GM21360 (cell line): Measurements from ENCODE around the gene UVRAG.
"Not testable (repeated sequence)": the region's sequence is repeated elsewhere in the genome, so short reads cannot be mapped to it uniquely, and the experiment has no call there.

Experiments used
- ATAC-seq: cut with Tn5 transposase; IDR thresholded peaks from one replicate; pipeline ENCODE4 v1.9.1; 2021; ENCODE audit warnings: mild to moderate bottlenecking, moderate library complexity; ENCODE audit not compliant: unreplicated experiment

UVRAG gene

DNA sequence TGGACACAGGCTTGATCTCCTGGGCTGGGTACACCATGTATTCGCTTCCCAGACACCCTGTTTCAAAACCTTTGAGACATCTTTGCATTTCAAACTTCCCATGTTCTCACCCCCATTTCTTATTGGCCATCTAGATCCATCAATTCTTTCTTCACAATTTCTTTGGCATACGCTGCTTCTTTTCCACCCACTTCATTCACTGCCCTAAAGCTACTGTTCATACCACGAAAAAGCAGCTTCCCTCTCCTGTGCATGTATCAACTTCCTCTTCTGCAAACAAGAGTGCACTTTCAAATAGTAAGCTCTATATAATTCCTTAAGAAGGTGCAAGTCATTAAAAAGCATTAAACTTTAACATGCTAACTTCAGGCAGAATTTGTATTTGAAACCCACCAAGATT, 21.4 kb downstream of the UVRAG start:
- ATAC-seq: no peak

DNA sequence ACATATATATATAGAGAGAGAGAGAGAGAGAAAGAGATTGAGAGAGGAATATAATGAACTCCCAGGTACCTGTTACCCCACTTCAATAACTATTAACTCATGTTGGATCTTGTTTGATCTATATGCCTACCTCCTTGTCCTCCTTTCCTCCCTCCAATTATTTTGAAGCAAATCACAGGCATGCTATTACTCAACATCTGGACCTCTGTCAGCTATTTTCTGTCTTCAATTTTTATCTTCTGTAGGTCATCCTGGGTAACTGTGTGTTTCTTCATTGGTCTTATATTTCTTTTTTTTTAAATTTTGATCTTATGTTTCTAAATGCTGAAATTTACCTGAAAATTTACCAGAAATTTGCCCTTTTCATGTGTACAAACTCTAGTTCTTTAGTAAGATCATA, 24.8 kb downstream of the UVRAG start:
- ATAC-seq: no peak

DNA sequence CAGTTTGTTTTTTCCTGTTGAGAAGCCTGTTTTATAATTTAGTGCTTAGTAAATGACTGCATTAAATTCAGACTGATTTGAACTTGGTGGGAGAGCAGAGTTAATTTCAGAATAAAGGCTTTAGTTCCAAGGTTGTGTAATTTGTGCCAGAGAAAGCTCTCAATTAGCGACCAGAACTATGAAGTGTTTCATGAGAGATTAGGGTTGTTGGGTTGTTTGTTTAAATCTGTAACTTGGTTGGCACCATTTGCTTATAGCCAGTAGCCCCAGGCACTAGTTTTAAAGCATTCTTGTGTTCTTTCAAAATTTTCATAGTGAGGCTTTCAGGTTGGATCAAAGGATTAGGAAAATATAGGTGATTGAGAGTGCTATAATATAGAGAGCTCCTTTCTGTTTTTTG, 25.5 kb downstream of the UVRAG start:
- no peak for ATAC-seq

DNA sequence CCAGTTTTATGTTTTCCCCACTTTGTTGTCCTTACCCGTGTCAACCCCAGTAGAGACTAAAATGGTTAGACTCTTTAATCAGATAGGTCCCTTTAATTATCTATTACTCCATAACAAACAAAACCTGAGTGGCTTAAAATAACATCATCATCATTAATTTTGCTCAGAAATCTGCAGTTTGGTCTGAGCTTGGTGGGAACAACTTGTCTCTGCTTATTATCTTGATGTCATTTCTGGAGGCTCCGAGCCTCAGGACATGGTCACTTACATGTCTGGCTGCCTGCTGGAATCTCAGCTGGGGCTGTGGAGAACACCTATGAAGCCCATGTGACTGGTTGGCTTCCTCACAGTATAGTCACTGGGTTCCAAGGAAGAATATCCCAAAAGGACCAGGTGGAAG, 26.7 kb downstream of the UVRAG start:
- ATAC-seq: no peak

DNA sequence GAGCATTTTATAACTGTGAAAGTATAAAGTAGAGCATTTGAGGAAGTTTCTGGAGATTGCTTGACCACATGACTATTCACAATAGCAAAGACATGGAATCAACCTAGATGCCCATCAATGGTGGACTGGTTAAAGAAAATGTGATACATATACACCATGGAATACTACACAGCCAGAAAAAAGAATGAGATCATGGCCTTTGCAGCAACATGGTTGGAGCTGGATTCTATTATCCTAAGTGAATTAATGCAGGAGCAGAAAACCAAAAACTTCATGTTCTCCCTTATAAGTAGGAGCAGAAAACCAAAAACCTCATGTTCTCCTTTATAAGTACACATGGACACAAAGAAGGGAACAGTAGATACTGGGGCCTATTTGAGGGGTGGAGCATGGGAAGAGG, 30.3 kb downstream of the UVRAG start:
- ATAC-seq: no peak

DNA sequence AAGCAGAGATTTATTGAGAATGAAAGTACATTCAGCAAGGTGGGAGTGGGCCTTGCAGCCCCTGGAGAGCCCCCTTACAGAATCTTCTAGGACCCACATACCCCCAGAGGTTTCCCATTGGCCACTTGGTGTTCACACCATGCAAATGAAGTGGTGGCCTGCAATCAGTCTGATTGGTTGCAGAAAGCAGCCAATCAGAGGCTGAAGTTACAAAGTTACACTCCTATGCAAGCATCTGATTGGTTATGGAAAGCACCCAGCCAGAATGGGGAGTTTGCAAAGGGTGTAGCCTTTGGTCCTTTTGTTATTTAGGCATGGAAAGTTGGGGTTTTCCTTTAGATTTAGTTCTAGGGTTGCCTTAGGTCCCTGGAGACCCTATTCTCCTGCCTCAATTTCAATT, 34.9 kb downstream of the UVRAG start:
- ATAC-seq: no peak

DNA sequence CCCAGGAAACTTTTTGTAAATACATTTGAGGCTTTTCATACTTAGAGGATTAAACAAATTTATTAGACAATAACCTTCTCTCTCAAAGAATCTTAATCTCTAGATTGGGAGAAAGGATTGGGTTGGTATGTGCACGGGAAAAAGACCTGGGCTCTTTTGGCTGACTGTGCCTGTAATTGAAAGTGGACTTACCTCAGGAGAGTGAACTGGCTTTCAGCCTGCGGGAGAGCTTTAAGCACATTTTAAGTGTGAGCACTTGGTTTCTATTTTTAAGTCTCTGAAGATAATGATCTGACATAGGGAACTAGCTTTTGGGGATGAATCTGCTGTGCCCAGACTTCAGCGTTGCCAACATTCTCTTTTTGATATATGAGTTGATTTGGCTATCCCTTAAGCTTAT, 35.8 kb downstream of the UVRAG start:
- ATAC-seq: no peak

DNA sequence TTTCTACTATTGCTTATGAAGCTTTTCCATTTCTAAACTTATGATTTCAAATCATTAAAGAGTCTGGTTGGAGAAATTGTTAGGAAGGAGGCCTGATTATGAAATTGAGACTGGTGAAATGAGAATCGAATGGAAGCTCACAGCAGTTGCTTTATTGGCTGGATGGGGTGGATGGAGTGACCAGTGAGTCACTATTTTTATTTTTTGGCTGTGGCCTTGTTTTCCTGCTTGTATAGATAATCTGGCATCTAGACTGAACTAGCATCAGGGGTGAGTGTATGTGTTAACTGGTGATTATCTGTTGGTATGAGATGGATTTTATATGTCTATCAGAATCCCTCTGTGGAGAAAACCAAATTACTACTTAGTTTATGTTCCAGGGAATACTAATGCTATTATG, 36.2 kb downstream of the UVRAG start:
- ATAC-seq: no peak

DNA sequence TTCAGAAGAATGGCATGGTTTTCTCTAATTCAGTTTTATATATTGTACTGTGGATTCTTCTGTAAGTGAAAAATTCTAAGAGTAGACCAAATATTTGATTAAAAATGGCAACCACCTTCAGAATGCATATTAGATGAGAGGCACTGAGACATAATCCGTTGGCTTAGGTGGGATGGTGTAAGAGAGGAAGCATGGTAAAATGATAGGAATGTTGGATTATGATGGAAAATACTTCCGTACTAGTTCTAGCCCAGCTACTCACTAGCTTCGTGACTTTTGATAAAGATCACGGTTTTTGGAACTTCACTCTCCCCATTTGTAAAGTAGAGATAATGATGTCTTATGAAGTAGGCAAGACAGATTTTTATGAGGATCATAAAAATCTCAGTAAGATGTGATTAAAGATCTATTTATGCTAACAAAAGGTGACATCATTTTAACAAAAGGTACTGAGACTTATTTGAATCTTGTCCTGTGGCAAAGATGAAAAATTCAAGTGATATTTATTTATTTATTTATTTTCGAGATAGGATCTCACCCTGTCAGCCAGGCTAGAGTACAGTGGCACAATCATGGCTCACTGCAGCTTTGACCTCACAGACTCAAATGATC, 37.5 kb downstream of the UVRAG start:
- ATAC-seq: no peak

DNA sequence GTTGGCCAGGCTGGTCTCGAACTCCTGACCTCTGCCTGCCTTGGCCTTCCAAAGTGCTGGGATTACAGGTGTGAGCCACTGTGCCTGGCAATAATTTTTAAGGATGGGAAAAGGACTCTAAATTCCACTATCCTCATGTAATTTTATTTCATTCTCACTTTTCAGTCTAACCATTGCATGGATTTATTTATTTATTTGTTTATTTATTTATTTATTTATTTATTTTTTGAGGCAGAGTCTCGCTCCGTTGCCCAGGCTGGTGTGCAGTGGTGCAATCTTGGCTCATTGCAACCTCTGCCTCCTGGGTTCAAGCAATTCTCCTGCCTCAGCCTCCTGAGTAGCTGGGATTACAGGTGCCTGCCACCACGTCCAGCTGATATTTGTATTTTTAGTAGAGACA, 38.6 kb downstream of the UVRAG start:
- not testable (repeated sequence) for ATAC-seq

DNA sequence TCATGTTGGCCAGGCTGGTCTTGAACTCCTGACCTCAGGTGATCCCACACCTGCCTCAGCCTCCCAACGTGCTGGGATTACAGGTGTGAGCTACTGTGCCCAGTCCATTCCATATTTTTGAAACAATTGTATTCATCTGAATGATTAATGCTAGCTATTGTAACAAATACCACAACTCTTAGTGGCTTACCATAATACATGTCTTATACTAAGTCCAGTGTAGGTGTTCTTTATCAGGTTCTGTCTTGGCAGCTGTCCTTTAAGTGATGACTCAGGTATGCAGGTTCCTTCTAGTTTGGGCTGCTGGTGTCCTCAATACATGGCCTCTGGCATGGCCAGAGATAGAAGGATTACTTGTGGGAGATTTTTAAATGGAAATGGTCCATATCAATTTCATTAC, 39.0 kb downstream of the UVRAG start:
- ATAC-seq: no peak

DNA sequence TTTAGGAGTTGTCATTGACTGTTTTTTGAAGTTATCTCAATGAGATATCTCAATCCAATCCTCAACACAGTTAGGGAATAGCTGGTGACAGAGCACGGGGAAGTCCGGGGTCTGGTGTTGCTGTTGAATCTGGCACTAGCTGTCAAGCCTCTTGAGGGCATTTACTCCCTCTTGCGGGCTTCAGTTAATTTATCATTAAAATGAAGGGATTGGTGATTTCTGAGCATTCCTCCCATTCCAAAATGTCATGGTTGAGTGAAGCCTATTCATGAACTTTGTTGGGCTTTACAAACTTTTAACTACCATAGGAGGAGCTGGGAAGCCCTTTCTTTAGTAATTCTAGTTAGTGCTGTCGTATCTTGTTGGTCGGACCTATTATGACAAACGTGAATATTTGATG, 40.2 kb downstream of the UVRAG start:
- ATAC-seq: no peak

DNA sequence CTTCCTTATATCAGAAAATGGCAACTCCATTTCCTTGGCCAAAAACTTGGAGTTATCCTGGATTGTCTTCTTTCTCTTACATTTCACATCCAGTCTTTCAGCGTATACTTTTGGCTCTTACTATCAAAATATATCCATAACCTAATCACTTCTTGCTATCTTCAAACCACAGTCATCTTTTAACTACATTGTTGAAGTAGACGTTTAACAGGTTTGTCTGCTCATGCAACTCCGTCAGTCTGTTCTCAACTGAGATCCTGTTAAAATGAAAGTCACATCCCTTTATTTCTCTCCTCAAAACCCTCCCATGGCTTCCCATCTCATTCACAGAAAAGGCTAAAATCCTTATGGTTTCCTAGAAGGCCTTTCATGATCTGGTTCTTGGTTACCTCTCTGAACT, 41.9 kb downstream of the UVRAG start:
- no peak for ATAC-seq

DNA sequence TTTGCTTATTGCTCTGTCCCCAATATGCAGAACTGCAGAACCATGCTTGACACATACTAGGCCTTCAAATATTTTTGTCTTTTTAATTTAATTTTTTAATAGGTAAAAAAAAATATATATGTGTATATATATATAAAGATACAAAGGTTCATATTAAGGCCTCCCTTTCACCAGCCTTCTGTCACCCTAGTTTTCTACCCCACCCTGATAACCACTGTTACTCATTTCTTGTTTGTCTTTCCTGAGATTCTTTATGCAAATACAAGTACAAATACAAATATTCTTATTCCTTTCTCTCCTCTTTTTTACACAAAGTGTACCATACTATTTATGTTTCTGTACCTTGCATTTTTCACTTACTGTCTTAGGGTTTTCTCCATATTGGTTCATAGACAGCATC, 43.0 kb downstream of the UVRAG start:
- no peak for ATAC-seq

DNA sequence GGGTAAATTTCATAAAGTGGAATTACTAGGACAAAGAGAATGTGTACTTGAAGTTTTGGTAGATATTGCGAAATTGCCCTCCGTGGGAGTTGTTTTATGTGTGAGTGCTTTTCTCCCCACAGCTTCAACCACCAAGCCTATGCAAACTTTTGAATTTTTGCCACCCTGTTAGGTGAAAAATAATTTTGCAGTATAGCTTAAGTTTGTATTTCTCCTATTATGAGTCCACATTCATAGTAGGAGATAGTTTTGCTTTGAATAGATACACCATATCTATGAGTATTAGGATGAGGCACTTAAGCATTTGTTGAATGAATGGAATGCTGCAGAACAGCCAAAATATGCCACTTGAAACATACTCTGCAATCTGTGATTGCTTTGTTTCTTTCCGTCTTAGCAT, 43.6 kb downstream of the UVRAG start:
- ATAC-seq: no peak

DNA sequence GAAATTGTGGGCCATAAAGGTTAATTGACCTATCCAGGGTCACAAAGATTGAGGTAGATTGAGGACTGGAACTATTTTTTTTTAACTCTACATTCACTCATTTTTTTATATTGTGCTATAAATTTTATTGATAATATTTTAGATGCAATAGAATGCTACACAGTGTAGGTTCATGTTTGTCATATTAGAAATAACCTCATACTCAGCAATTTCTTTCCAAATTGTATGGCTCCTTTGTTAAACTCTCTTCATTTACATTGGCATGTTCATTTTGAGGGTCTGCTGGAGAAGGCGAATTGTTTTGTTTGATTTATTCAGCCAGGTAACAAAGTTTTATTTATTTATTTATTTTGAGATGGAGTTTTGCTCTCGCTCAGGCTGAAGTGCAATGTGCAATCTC, 44.6 kb downstream of the UVRAG start:
- ATAC-seq: no peak

DNA sequence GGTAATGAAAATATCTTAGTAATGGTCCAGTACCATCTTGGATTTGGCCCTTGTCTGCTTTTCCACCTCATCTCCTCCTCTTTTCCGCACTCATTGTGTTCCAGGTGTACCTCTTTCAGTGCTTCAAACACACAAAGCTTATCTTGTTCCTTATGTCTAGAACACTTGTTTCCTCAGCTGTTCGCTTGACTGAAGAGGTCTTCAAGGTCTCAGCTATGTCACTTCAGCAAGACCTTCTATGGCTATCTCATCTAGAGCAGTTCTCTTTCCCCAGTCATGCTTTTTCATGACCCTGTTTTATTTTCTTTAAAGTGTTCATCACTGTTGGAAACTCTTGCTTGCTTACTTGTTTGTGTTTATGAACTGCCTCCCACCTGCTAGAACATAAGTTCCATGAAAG, 47.4 kb downstream of the UVRAG start:
- ATAC-seq: no peak

DNA sequence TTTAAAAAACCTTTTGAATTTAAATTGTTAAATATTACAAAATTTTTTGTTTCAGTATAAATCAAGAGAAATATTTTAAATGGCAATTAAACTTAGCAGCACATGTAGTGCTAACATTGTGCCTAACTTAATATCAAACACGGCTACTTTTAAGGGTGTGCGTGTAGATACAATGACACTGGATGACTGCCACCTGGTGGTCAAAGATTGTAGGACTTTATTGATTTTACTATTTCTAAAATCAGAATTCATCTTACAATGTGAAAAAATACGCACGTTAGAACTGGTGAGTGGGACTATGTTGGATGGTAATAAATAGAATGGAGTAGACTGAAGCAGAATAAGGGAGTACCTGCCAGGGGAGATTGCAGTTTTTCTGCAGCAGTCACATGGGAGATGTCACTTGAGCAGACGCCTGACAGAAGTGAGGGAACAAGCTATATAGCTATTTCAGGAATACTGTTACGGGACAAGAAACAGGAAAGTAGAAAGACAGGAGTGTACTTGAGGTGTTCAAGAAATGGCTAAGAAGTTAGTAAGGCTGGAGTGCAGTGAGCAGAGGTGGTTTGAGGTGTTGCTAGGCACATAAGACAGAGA, 52.9 kb downstream of the UVRAG start:
- ATAC-seq: no peak

DNA sequence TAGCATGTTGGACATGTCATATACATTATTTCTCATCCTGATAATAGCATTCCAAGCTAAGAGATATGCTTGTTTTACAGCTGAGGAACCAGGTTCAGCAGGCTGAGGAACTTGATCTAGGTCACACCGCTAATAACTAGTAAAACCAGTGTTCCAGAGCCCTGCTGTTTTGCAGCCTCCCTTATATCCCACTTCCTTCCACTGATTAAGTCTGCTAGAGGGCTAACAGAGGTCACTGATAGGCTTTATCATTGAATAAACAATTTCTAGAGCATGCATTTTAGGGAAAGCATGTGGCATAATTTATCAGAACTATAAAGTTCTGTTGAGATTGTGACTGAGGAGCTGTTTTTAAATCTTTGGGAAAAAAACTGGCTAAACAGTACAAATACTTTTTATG, 54.0 kb downstream of the UVRAG start:
- no peak for ATAC-seq

DNA sequence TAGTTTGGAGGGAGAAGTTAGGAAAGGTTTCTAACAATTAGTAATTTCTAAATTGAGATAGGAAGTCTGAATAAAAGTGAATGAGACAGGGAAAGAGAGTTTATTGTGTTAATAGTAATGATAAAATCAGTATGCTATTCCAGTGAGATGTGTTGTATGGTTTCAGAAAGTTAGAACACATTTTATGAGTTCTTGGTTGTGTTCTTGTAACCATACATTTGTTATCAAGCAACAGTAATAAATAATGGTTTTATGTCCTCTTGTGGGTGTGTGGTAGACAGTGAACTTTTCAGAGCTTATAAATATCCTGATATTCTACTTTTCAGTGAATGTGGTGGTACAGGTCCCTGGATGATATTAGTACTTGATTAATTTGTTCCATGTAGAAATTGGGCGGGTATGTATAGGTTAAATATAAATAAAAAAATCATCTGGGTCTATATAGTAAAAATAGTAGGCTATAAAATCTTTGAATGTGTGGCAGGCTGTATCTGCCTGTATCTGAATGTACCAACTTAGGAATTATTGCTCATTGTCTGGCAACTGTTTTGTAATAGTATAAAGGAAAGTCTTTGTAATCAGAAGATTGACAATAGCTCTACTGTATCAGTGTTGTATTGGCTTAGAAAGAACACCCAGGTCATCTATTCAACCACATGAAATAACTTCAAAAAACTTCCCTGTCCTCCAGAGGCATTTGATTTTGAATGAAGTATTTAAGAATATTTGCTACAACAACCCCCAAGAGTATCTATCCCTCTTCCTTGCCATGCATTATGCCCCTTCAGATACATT, 54.8 kb downstream of the UVRAG start:
- no peak for ATAC-seq

DNA sequence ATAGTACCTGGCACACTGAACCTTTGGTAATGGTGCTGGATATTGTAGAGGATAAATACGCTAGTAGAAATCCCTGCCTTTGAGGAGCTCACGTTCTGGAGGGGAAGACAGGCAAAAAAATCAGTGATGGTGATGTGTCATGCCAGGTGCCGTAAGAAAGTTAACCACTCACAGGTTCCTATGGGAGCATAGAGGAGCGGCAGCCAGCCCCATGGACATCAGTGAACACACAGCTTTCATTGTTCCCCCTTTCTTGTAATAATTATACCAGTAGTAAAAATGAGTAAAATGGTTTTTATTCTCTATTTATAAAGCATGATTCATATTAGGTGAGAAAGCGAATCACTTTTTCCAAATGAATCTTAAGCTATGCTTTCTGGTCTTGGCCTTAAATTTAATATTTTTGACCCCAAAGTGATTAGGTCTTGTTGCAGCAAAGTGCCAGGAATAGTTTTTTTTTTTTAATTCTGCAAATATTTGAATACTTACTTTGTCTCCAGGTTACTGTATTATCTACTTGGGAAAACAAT, 57.9 kb downstream of the UVRAG start:
- no peak for ATAC-seq
